Vagina (tissue), 2 donors: Measurements from ENCODE around the gene TSPAN9. TPM values are rescaled to one million over a fixed set of nuclear protein-coding genes. Genes with fewer than 3 reads are reported as not detected.

ENCODE experiments used
- DNase-seq, 2 donors: peaks; one replicate each; pipeline ENCODE4 v3.0.0-alpha.2; 2017; ENCODE audit errors: extremely low spot score in 2 of 2
- H3K27ac ChIP-seq: fragments of 200-600 bp; sonication (generic); one replicate; pipeline ENCODE4 v1.5.1; 2019
- H3K27me3 ChIP-seq: fragments of 200-600 bp; sonication (generic); one replicate; pipeline ENCODE4 v1.5.1; 2019
- H3K36me3 ChIP-seq, 2 donors: fragments of 200-600 bp; sonication (generic); one replicate each; pipeline ENCODE4 v1.5.1; 2017 to 2019
- H3K4me1 ChIP-seq: fragments of 200-600 bp; sonication (generic); one replicate; pipeline ENCODE4 v1.5.1; 2019
- H3K4me3 ChIP-seq, 2 donors: fragments of 200-600 bp; sonication (generic); 1 replicate in 1 of 2; 2 replicates in 1 of 2; pipeline ENCODE4 v1.5.1; 2016 to 2019
- H3K9me3 ChIP-seq: fragments of 200-600 bp; sonication (generic); one replicate; pipeline ENCODE4 v1.5.1; 2019
- CTCF ChIP-seq, 3 experiments: fragments of 450-650 bp in 2 of 3; fragments of 200-600 bp in 1 of 3; sonication (generic) in 1 of 3; IDR thresholded peaks; one replicate each; pipeline ENCODE4 v1.5.1; 2017 to 2019; ENCODE audit warnings: antibody characterized with exemption in 3 of 3, mild to moderate bottlenecking in 2 of 3, moderate library complexity in 2 of 3
- POLR2A ChIP-seq, 2 donors: fragments of 450-650 bp; IDR thresholded peaks; one replicate each; pipeline ENCODE4 v1.6.1; 2017; ENCODE audit warnings: antibody characterized with exemption in 2 of 2, mild to moderate bottlenecking in 2 of 2, moderate library complexity in 2 of 2
- POLR2AphosphoS5 ChIP-seq, 2 donors: sonication (generic); formaldehyde crosslinking; IDR thresholded peaks; one replicate each; pipeline ENCODE4 v1.9.0; 2017; ENCODE audit warnings: antibody characterized with exemption in 2 of 2, mild to moderate bottlenecking in 2 of 2, low read depth in 1 of 2; ENCODE audit not compliant: insufficient read depth in 1 of 2
- intact Hi-C: fragments of 100-400 bp; cut with DNase I; formaldehyde crosslinking; loops from one replicate; pipeline ENCODE4 v1.15.1; 2023
- total RNA-seq: library from RNA; depleted of rRNA; stranded (reverse); fragments of >200 nt; gene quantifications from one replicate; pipeline ENCODE4 v1.2.3, GENCODE V29; 2016

TSPAN9 gene
- total RNA-seq, 1 donor from 2014 or later: 32.2 TPM

- Histone ChIP-seq H3K4me1 (peaks cover 16% of the 10 kb centered on the region), H3K9me3 (no peaks in the 10 kb centered on the region), H3K4me3 (no peak overlapping the region), H3K36me3 (no peaks in the 10 kb centered on the region), H3K27ac (no peak overlapping the region), H3K27me3 (no peaks in the 10 kb centered on the region)
- TF ChIP-seq POLR2AphosphoS5 (IDR thresholded peaks at IDR 0.05; ENCODE audit: insufficient read depth in 1 of 2, low read depth in 1 of 2): no peak
- TF ChIP-seq POLR2A (IDR thresholded peaks at IDR 0.05): no peak
- TF ChIP-seq CTCF (IDR thresholded peaks at IDR 0.05): no peak
- intact Hi-C loops: loop anchor here (10.0 kb wide), 1 partner anchor 497 kb away; no protein-coding TSS in a partner anchor
- DNase-seq: no peak
These were observed 230.9 kb downstream of the TSPAN9 start for GRCh38 chr12:3308063-3308462.

DNA sequence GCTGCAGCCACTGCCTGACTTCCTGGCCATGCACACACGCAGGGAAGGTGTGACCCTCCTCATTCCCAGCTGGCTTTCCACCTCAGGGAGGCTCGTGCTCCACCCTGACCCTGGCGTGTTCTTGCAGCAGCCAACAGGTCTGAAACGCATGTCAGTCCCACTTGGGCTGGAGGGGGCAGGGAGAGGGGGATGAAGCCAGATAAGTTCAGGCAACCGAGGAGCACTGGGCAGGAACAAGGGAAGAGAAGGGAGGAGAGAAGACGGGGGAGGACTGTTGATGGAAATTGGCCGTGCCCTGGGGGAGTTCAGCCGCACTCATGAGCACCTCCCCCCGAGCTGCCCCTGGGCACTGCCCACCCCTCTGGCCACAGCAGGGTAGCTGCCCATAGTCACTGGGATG lies 231.4 kb downstream of the TSPAN9 start:
- Histone ChIP-seq H3K36me3 (no peaks in the 10 kb centered on the region), H3K27me3 (no peaks in the 10 kb centered on the region), H3K4me3 (no peak overlapping the region), H3K4me1 (peaks cover 22% of the 10 kb centered on the region), H3K9me3 (no peaks in the 10 kb centered on the region), H3K27ac (no peak overlapping the region)
- TF ChIP-seq POLR2AphosphoS5 (IDR thresholded peaks at IDR 0.05; ENCODE audit: insufficient read depth in 1 of 2, low read depth in 1 of 2) (no peak), POLR2A (IDR thresholded peaks at IDR 0.05) (no peak), CTCF (IDR thresholded peaks at IDR 0.05) (no peak)
- DNase-seq: no peak
- intact Hi-C loops: loop anchor here (10.0 kb wide), 1 partner anchor 496 kb away; no protein-coding TSS in a partner anchor

GRCh38 chr12:3309805-3310204 lies 232.6 kb downstream of the TSPAN9 start:
- Histone ChIP-seq H3K36me3 (no peaks in the 10 kb centered on the region), H3K27me3 (no peaks in the 10 kb centered on the region), H3K4me3 (no peak overlapping the region), H3K27ac (no peak overlapping the region), H3K4me1 (peaks cover 25% of the 10 kb centered on the region), H3K9me3 (no peaks in the 10 kb centered on the region)
- intact Hi-C loops: loop anchor here (10.0 kb wide), 1 partner anchor 495 kb away; no protein-coding TSS in a partner anchor
- no peak for DNase-seq
- TF ChIP-seq POLR2AphosphoS5 (IDR thresholded peaks at IDR 0.05; ENCODE audit: insufficient read depth in 1 of 2, low read depth in 1 of 2): no peak
- TF ChIP-seq CTCF (IDR thresholded peaks at IDR 0.05): no peak
- no peak for TF ChIP-seq POLR2A (IDR thresholded peaks at IDR 0.05)

DNA sequence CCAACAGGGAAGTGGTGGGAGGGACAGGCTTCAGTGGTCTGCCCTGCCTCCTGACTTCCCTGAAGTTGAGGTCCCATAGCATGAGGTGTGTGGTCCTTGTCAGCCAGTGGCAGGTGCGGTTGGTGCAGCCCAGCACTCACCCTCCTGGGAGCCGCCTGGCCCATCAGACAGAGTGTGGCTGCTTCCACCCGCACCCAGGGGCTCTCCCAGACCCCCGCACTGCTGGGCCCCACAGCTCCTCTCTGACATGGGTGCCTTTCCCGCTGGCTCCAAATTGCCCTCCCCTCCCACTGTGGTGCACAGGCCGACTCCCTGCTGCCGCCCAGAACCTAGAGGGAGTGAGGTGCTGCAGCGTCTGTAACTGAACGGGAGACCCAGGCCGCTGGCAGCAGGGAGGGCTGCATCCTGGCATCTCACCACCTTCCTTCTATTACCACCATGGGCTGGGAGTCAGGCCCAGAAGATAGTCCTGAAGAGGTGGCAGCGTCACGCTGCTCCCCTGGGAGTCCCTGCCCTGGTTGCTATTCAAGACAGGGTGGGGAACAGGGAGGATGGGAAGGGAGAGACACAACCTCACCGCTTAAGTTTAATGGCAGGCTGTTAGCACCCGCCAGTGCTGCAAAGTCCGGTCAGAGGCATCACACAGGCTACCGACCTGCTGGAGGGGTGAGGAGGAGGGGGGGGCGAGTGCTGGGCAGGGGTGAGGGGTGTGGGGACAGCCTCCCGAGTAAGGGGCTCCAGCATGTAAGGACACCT lies 233.3 kb downstream of the TSPAN9 start:
- H3K27ac ChIP-seq: no peak overlapping the region
- no peak overlapping the region for H3K4me3 ChIP-seq
- no peaks in the 10 kb centered on the region for H3K36me3 ChIP-seq
- no peaks in the 10 kb centered on the region for H3K9me3 ChIP-seq
- H3K27me3 ChIP-seq: no peaks in the 10 kb centered on the region
- TF ChIP-seq CTCF (IDR thresholded peaks at IDR 0.05) (no peak), POLR2AphosphoS5 (IDR thresholded peaks at IDR 0.05; ENCODE audit: insufficient read depth in 1 of 2, low read depth in 1 of 2) (no peak), POLR2A (IDR thresholded peaks at IDR 0.05) (no peak)
- no peak for DNase-seq
- H3K4me1 ChIP-seq: peaks cover 27% of the 10 kb centered on the region
- intact Hi-C loops: no loop called here

DNA sequence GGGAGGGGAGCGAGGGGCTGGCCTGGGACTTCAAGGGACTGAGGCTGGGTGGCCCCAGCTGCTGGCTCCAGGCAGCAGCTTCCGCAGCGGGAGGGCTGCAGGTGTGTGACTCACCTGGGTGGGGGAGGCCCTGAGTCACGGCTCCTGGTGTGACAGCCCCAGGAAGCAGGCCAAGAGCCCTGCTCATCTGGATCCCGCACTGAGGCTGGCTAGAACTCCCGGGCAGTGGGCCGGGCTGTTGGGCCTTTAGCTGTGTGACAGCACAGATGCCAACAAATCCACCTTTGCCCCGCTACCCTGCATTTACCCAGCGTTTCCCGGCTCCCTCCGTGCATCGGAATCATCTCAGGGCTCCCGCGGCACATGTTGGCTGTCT lies 233.8 kb downstream of the TSPAN9 start:
- H3K27me3 ChIP-seq: no peaks in the 10 kb centered on the region
- peaks cover 31% of the 10 kb centered on the region for H3K4me1 ChIP-seq
- H3K9me3 ChIP-seq: no peaks in the 10 kb centered on the region
- no peak for TF ChIP-seq POLR2A (IDR thresholded peaks at IDR 0.05)
- TF ChIP-seq CTCF (IDR thresholded peaks at IDR 0.05): no peak
- no peak overlapping the region for H3K27ac ChIP-seq
- DNase-seq: no peak
- H3K36me3 ChIP-seq: no peaks in the 10 kb centered on the region
- H3K4me3 ChIP-seq: no peak overlapping the region
- intact Hi-C loops: no loop called here
